T-helper 1 cell treated with Interleukin-12 subunit alpha and Interleukin-12 subunit beta and Interleukin-4 antibody, amounts not matched to agents 30 μg/mL and 1 μg/mL, for 36 hours (primary cell): ENCODE results near the gene PSAT1.

ENCODE experiments used
- H3K27ac Mint-ChIP-seq: one replicate; pipeline ENCODE4 v1.8.0; 2021; ENCODE audit warnings: mild to moderate bottlenecking, mixed read lengths
- H3K27me3 Mint-ChIP-seq: one replicate; pipeline ENCODE4 v1.8.0; 2021; ENCODE audit warnings: low read depth, mixed read lengths
- H3K36me3 Mint-ChIP-seq: one replicate; pipeline ENCODE4 v1.8.0; 2021; ENCODE audit warnings: low read depth, mixed read lengths
- H3K4me1 Mint-ChIP-seq: one replicate; pipeline ENCODE4 v1.8.0; 2021; ENCODE audit warnings: low read depth, mixed read lengths
- H3K4me3 Mint-ChIP-seq: one replicate; pipeline ENCODE4 v1.8.0; 2021; ENCODE audit warnings: mild to moderate bottlenecking, moderate library complexity, mixed read lengths
- H3K9me3 Mint-ChIP-seq: one replicate; pipeline ENCODE4 v1.8.0; 2021; ENCODE audit warnings: mixed read lengths

The PSAT1 gene

GRCh38 chr9:78296893-78297671, at the start of gene PSAT1:
TSS of gene PSAT1 (plus strand) at chr9:78297125. CDS start at chr9:78297211, 86 bp downstream.
- no peaks in the 10 kb centered on the region for H3K9me3 Mint-ChIP-seq
- no peaks in the 10 kb centered on the region for H3K27me3 Mint-ChIP-seq

GRCh38 chr9:78248635-78249034, 48.3 kb upstream of the PSAT1 start:
- Mint-ChIP-seq H3K4me1 (peaks cover 4% of the 10 kb centered on the region), H3K27ac (no peak overlapping the region), H3K27me3 (no peaks in the 10 kb centered on the region), H3K9me3 (no peaks in the 10 kb centered on the region), H3K36me3 (peaks cover 36% of the 10 kb centered on the region), H3K4me3 (no peak overlapping the region)

More at GRCh38 chr9:78296893-78297671, at the start of gene PSAT1:
- Mint-ChIP-seq H3K4me3 (peak within 1 kb of the TSS; percentile 87), H3K27ac (peak within 1 kb of the TSS; percentile 89), H3K4me1 (peaks cover 33% of the 10 kb centered on the region), H3K36me3 (peaks cover 15% of the 10 kb centered on the region)

- Mint-ChIP-seq H3K9me3 (no peaks in the 10 kb centered on the region), H3K27me3 (no peaks in the 10 kb centered on the region), H3K4me3 (no peak overlapping the region), H3K4me1 (peaks cover 4% of the 10 kb centered on the region), H3K36me3 (peaks cover 33% of the 10 kb centered on the region), H3K27ac (no peak overlapping the region)
Measured at GRCh38 chr9:78249542-78249941, 47.4 kb upstream of the PSAT1 start.

- H3K27ac Mint-ChIP-seq = no peak overlapping the region
- no peaks in the 10 kb centered on the region for H3K9me3 Mint-ChIP-seq
- H3K4me3 Mint-ChIP-seq = no peak overlapping the region
- no peaks in the 10 kb centered on the region for H3K27me3 Mint-ChIP-seq
- peaks cover 25% of the 10 kb centered on the region for H3K36me3 Mint-ChIP-seq
- peaks cover 6% of the 10 kb centered on the region for H3K4me1 Mint-ChIP-seq
Measured at GRCh38 chr9:78252616-78253015, 44.3 kb upstream of the PSAT1 start.

GRCh38 chr9:78253285-78253684, 43.6 kb upstream of the PSAT1 start:
- Mint-ChIP-seq H3K4me3 (no peak overlapping the region), H3K27ac (no peak overlapping the region)

GRCh38 chr9:78261403-78262001, 35.4 kb upstream of the PSAT1 start:
- H3K36me3 Mint-ChIP-seq = peaks cover 13% of the 10 kb centered on the region
- H3K27me3 Mint-ChIP-seq = no peaks in the 10 kb centered on the region
- H3K4me1 Mint-ChIP-seq = peaks cover 2% of the 10 kb centered on the region
- H3K4me3 Mint-ChIP-seq = no peak overlapping the region
- H3K27ac Mint-ChIP-seq = no peak overlapping the region
- H3K9me3 Mint-ChIP-seq = no peaks in the 10 kb centered on the region

More at GRCh38 chr9:78253285-78253684, 43.6 kb upstream of the PSAT1 start:
- H3K9me3 Mint-ChIP-seq = no peaks in the 10 kb centered on the region
- H3K4me1 Mint-ChIP-seq = peaks cover 6% of the 10 kb centered on the region
- H3K27me3 Mint-ChIP-seq = no peaks in the 10 kb centered on the region
- peaks cover 25% of the 10 kb centered on the region for H3K36me3 Mint-ChIP-seq

- Mint-ChIP-seq H3K36me3 (peaks cover 13% of the 10 kb centered on the region), H3K4me3 (no peak overlapping the region), H3K4me1 (no peaks in the 10 kb centered on the region), H3K9me3 (no peaks in the 10 kb centered on the region), H3K27me3 (no peaks in the 10 kb centered on the region), H3K27ac (no peak overlapping the region)
Measured at GRCh38 chr9:78262655-78263054, 34.3 kb upstream of the PSAT1 start.

- peaks cover 28% of the 10 kb centered on the region for H3K36me3 Mint-ChIP-seq
- H3K4me1 Mint-ChIP-seq = no peaks in the 10 kb centered on the region
- H3K27ac Mint-ChIP-seq = no peak overlapping the region
- no peaks in the 10 kb centered on the region for H3K9me3 Mint-ChIP-seq
- no peaks in the 10 kb centered on the region for H3K27me3 Mint-ChIP-seq
- no peak overlapping the region for H3K4me3 Mint-ChIP-seq
Measured at GRCh38 chr9:78267889-78268288, 29.0 kb upstream of the PSAT1 start.

- no peak overlapping the region for H3K4me3 Mint-ChIP-seq
- H3K27ac Mint-ChIP-seq = no peak overlapping the region
- H3K36me3 Mint-ChIP-seq = peaks cover 28% of the 10 kb centered on the region
Measured at GRCh38 chr9:78269784-78270183, 27.1 kb upstream of the PSAT1 start.

GRCh38 chr9:78272307-78272706, 24.6 kb upstream of the PSAT1 start:
- H3K27ac Mint-ChIP-seq = no peak overlapping the region
- no peaks in the 10 kb centered on the region for H3K27me3 Mint-ChIP-seq
- no peak overlapping the region for H3K4me3 Mint-ChIP-seq
- peaks cover 21% of the 10 kb centered on the region for H3K36me3 Mint-ChIP-seq
- H3K4me1 Mint-ChIP-seq = no peaks in the 10 kb centered on the region
- no peaks in the 10 kb centered on the region for H3K9me3 Mint-ChIP-seq

More at GRCh38 chr9:78269784-78270183, 27.1 kb upstream of the PSAT1 start:
- H3K9me3 Mint-ChIP-seq = no peaks in the 10 kb centered on the region
- no peaks in the 10 kb centered on the region for H3K4me1 Mint-ChIP-seq
- H3K27me3 Mint-ChIP-seq = no peaks in the 10 kb centered on the region

GRCh38 chr9:78273761-78274160, 23.2 kb upstream of the PSAT1 start:
- H3K36me3 Mint-ChIP-seq = peaks cover 13% of the 10 kb centered on the region
- H3K27ac Mint-ChIP-seq = no peak overlapping the region
- H3K4me1 Mint-ChIP-seq = no peaks in the 10 kb centered on the region
- H3K9me3 Mint-ChIP-seq = no peaks in the 10 kb centered on the region
- no peak overlapping the region for H3K4me3 Mint-ChIP-seq
- H3K27me3 Mint-ChIP-seq = no peaks in the 10 kb centered on the region

- no peaks in the 10 kb centered on the region for H3K27me3 Mint-ChIP-seq
- no peak overlapping the region for H3K4me3 Mint-ChIP-seq
- no peak overlapping the region for H3K27ac Mint-ChIP-seq
- H3K4me1 Mint-ChIP-seq = no peaks in the 10 kb centered on the region
- H3K36me3 Mint-ChIP-seq = peaks cover 1% of the 10 kb centered on the region
- H3K9me3 Mint-ChIP-seq = no peaks in the 10 kb centered on the region
Measured at GRCh38 chr9:78278177-78278777, 18.6 kb upstream of the PSAT1 start.

GRCh38 chr9:78278801-78279200, 18.1 kb upstream of the PSAT1 start:
- H3K36me3 Mint-ChIP-seq = peaks cover 4% of the 10 kb centered on the region
- no peaks in the 10 kb centered on the region for H3K4me1 Mint-ChIP-seq
- H3K9me3 Mint-ChIP-seq = peaks cover 1% of the 10 kb centered on the region
- H3K27ac Mint-ChIP-seq = no peak overlapping the region
- no peak overlapping the region for H3K4me3 Mint-ChIP-seq
- no peaks in the 10 kb centered on the region for H3K27me3 Mint-ChIP-seq

- peaks cover 2% of the 10 kb centered on the region for H3K9me3 Mint-ChIP-seq
- peaks cover 6% of the 10 kb centered on the region for H3K36me3 Mint-ChIP-seq
- peaks cover 5% of the 10 kb centered on the region for H3K27me3 Mint-ChIP-seq
- H3K27ac Mint-ChIP-seq = no peak overlapping the region
- no peaks in the 10 kb centered on the region for H3K4me1 Mint-ChIP-seq
- no peak overlapping the region for H3K4me3 Mint-ChIP-seq
Measured at GRCh38 chr9:78280982-78281668, 15.8 kb upstream of the PSAT1 start.
